Fibroblast of villous mesenchyme (primary cell): ENCODE data around the gene VEGFA. TPM values are rescaled to one million over a fixed set of nuclear protein-coding genes. Genes with fewer than 3 reads are reported as not detected.
A peak's percentile ranks its signal among the peaks of the same experiment; 100 is the strongest.

Experiments used
- DNase-seq: peaks from one replicate; pipeline ENCODE4 v3.0.0-alpha.2; 2010; ENCODE audit warnings: low read depth
- H3K4me3 ChIP-seq: 2 replicates; pipeline ENCODE4 v1.5.1; 2011; ENCODE audit warnings: low read depth, mild to moderate bottlenecking, low read length
- total RNA-seq: library from RNA; depleted of rRNA; stranded (reverse); fragments of >200 nt; gene quantifications from 2 replicates; pipeline ENCODE4 v1.2.3, GENCODE V29; 2012
- TF ChIP-seq, protein P1 (sequence below): IDR thresholded peaks from 2 replicates; pipeline ENCODE4 v1.5.1; 2012; ENCODE audit warnings: low read depth, mild to moderate bottlenecking, low read length; ENCODE audit not compliant: insufficient read depth

VEGFA gene
- total RNA-seq, 1 donor = 84.2 TPM

DNA sequence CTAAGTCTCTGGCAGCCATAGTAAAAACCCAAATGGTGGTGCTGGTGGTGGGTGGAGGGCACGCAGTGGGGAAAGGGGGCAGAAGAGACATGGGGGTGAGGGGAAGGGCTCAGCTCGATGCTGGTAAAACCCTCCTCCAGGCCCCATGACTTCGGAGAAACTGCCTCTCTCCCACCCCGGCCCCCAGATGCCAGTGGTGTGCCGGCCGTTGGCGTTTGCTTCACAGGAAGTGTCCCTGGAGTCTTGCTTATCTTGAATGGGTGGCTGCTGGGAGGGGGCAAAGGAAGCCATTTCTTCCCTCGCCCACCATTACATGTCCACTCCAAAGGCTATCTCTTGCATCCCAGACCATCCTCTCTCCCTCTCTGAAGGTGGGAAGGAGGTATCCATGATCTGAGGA lies 25.4 kb downstream of the VEGFA start:
- H3K4me3 ChIP-seq = no peak overlapping the region
- TF ChIP-seq, protein P1, sequence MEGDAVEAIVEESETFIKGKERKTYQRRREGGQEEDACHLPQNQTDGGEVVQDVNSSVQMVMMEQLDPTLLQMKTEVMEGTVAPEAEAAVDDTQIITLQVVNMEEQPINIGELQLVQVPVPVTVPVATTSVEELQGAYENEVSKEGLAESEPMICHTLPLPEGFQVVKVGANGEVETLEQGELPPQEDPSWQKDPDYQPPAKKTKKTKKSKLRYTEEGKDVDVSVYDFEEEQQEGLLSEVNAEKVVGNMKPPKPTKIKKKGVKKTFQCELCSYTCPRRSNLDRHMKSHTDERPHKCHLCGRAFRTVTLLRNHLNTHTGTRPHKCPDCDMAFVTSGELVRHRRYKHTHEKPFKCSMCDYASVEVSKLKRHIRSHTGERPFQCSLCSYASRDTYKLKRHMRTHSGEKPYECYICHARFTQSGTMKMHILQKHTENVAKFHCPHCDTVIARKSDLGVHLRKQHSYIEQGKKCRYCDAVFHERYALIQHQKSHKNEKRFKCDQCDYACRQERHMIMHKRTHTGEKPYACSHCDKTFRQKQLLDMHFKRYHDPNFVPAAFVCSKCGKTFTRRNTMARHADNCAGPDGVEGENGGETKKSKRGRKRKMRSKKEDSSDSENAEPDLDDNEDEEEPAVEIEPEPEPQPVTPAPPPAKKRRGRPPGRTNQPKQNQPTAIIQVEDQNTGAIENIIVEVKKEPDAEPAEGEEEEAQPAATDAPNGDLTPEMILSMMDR = no peak
- no peak for DNase-seq

DNA sequence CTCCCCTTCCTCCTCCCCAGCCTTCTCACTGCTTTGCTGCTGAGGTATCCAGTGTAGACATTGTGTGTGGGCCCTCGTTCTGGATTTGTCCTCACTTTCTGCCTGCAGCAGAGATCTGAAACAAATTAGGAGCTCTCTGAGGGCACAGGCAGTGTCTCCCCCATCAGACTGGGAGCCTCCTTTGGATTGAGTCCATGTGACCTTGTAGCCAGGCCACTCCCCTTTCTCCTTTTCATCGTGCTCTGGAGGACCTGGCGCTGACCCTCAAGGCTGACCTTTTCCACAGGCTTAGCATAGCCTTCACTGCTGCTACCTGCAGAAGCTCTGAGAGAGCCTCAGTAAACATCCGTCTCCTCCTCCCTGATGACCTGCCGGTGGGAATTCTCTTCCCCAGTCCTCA lies 26.2 kb downstream of the VEGFA start:
- TF ChIP-seq, protein P1 = no peak
- DNase-seq = no peak
- H3K4me3 ChIP-seq = no peak overlapping the region

DNA sequence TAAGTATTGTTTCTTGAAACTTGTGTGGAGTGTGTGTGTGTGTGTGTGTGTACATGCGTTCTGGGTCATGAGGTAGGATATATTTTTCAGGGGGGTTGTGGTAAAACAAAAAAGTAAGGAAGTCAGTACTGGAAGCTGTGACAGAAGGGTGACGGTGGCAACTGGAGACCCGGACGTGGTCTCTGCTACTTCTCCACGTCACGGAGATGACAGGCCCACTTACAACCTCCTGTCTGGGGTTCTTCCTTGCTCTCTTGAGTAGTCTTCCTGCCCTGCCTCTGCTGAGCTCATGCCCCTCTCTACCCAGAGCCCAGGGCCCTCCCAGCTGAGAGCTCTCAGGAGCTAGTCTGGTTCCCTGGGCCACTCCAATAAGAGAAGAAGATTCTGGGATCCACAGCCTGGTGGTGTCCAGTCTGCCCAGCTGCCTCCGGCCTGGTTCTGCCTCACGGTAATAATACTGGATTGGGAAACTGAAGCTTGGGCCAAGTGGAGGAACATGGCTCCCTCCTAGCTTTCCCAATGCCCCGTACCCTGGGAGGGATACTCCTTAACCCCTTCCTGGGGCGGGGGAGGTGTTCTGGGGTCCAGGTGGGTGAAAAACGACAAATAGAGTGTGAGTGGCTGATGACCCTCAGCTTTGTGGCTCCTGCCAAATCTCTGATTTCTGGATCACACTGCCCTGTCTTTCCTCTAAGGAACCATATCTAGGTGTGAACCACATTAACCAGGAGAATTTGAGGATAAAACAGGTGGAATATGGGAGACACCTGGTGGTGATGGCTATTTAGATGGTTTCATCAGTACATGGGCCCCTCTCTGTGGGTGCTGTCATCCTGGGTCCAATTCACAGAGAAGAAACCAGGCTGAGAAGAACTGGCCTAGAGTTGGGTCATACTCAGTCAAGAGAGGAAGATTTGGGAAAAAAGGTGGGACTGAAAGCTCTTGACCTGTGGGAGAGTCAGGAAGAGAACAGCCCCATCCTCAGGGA lies 27.2 kb downstream of the VEGFA start:
- TF ChIP-seq, protein P1 = no peak
- DNase-seq = no peak
- H3K4me3 ChIP-seq = no peak overlapping the region

DNA sequence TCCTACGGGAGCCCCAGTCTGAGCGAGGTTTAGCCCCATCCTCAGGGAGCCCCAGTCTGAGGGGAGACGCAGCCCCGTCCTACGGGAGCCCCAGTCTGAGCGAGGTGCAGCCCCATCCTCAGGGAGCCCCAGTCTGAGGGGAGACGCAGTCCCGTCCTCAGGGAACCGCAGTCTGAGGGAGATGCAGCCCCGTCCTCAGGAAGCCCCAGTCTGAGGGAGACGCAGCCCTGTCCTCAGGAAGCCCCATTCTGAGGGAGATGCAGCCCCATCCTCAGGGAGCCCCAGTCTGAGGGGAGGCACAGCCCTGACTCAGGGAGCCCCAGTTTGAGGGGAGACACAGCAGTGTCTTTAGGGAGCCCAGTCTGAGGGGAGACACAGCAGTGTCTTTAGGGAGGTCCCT lies 27.9 kb downstream of the VEGFA start:
- no peak overlapping the region for H3K4me3 ChIP-seq
- TF ChIP-seq, protein P1 = no peak
- no peak for DNase-seq

DNA sequence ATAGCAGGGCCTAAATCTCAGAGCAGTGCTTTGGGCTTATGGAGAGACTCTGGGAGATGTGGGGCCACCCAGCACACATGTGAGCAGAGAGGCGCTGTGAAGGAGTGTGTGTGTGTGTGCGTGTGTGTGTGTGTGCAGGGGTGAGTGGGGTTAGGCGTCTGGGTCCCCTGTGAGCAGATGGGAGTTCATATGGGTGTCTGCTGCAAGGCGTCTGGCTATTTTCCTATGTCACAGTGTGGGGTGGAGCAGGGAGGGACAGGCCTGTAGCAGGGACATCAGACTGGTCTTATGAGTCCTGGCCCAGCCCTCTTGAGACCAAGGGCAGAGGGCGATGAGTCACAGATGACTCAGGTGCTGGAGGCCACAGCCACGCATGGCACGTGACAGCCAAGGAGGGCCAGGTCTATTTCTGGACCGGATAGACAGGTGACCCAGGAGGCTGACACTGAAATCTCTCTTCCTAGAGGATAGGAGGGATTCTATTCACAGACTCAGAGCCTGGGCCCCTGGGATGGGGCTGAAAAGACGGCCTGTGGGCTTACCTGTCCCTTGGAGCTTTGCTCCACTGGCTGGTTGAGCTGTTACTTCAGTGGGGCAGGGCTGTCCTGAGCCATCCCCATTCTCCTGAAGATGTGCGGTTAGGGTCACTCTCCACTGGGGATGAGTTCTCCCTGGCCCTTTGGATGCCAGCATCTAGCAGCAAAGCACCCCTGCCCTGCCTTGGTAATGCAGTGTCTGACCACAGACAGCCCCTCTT lies 28.9 kb downstream of the VEGFA start:
- peak; percentile 87 for DNase-seq
- TF ChIP-seq, protein P1 = no peak
- H3K4me3 ChIP-seq = no peak overlapping the region

DNA sequence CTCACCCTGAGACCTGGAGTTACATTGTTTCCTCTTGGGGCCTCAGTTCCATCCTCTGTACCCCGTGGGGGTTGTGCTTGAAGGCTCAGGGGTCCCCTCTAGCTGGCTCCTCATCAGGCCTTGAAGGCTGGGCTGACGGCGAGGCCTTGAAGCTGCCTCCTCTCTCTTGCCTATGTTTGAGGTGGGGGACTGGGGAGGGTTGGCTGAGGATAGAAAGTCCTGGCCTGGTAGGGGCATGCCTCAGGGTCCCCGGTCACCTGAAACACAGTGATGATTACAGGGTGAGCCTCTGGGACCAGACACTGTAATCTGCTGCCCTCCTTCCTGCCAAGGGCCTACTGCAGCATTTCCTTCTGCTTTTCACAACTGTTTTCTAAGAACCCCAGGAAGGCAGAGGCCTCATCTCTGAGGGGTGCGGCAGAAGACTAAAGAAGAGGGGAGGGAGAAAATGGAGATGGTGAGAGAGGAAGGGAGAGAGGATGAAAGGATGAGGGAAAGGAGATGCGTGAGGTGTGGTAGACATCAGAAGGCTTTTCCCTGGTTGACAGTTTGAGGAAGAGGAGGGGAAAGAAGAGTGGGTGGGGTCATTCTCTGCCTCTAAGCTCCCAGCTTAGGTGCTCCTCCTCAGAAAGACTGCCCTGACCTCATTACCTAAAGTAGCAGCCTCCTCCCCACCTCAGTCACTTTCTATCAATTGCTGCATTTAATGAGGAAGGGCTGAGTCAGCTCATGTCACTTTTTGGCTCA lies 29.7 kb downstream of the VEGFA start:
- H3K4me3 ChIP-seq = no peak overlapping the region
- TF ChIP-seq, protein P1 = no peak
- DNase-seq = no peak
